Left lung (tissue), 10 donors: ENCODE measurements around the gene LHFPL3. TPM values are rescaled to one million over a fixed set of nuclear protein-coding genes. Genes with fewer than 3 reads are reported as not detected.

ENCODE experiments used
- ATAC-seq: fragments of 200-7000 bp; cut with Tn5 transposase; one replicate; pipeline ENCODE4 v1.9.1; 2020; ENCODE audit warnings: moderate library complexity
- DNase-seq, 4 donors: peaks; one replicate each; pipeline ENCODE4 v3.0.0-alpha.2; 2013 to 2020
- H3K27ac ChIP-seq, 2 donors: fragments of 200-600 bp; sonication (generic) in 1 of 2; one replicate each; pipeline versions ENCODE4 v1.5.0 to v1.8.0; 2020 to 2021
- H3K27me3 ChIP-seq, 2 donors: fragments of 200-600 bp; sonication (generic) in 1 of 2; one replicate each; pipeline versions ENCODE4 v1.5.0 to v1.8.0; 2020 to 2021
- H3K36me3 ChIP-seq, 2 donors: fragments of 200-600 bp; sonication (generic) in 1 of 2; one replicate each; pipeline versions ENCODE4 v1.5.0 to v1.8.0; 2020 to 2021
- H3K4me1 ChIP-seq, 2 donors: fragments of 200-600 bp; one replicate each; pipeline ENCODE4 v1.8.0; 2021
- H3K4me3 ChIP-seq, 2 donors: fragments of 200-600 bp; sonication (generic) in 1 of 2; one replicate each; pipeline versions ENCODE4 v1.5.0 to v1.8.0; 2020 to 2021; ENCODE audit warnings: mild to moderate bottlenecking in 1 of 2
- H3K9me3 ChIP-seq, 2 donors: fragments of 200-600 bp; sonication (generic) in 1 of 2; one replicate each; pipeline versions ENCODE4 v1.5.0 to v1.8.0; 2020 to 2021
- CTCF ChIP-seq, 2 donors: fragments of 200-600 bp; sonication (generic) in 1 of 2; IDR thresholded peaks; one replicate each; pipeline versions ENCODE4 v1.5.0 to v1.8.0; 2021; ENCODE audit warnings: antibody characterized with exemption in 2 of 2
- intact Hi-C, 2 donors: fragments of 100-400 bp; cut with DNase I; formaldehyde crosslinking; loops; one replicate each; pipeline versions ENCODE4 v1.11.2 to v1.14.2; 2022
- polyA plus RNA-seq, 6 donors: library from polyadenylated mRNA; unstranded; fragments of 120-200 nt; gene quantifications; one replicate each; pipeline ENCODE4 v1.2.1, GENCODE V29; 2013; ENCODE audit not compliant: insufficient read length in 6 of 6
- total RNA-seq, 2 donors: library from RNA; stranded (reverse); fragmentation: NEBNext Ultra II Directional; extraction: Animal tissue kit (Norgen Biotek cat#: 25700); gene quantifications; one replicate each; pipeline ENCODE4 v1.2.1, GENCODE V29; 2021
- donor health status: DM: no; HTN: yes; CAD: no.
- donor health status: DM: no; HTN: no; CAD: no.

The LHFPL3 gene
- total and polyA plus RNA-seq, 8 donors, result 1.0 to 3.7 (median 2.5) TPM; not detected in 2

- no peaks in the 10 kb centered on the region for H3K36me3 ChIP-seq
- no peak overlapping the region for H3K27ac ChIP-seq
- H3K27me3 ChIP-seq, result no peaks in the 10 kb centered on the region
- no peak for TF ChIP-seq CTCF (IDR thresholded peaks at IDR 0.05)
- no peak overlapping the region for H3K4me3 ChIP-seq
- peaks cover 0 to 3% of the 10 kb centered on the region in 2 donors for H3K9me3 ChIP-seq
- DNase-seq (no peak), ATAC-seq (no peak)
- no peaks in the 10 kb centered on the region for H3K4me1 ChIP-seq
- intact Hi-C loops, result no loop called here
Observed at GRCh38 chr7:104859754-104860426, 531.5 kb downstream of the LHFPL3 start.

GRCh38 chr7:104861729-104862390, 533.5 kb downstream of the LHFPL3 start:
- intact Hi-C loops, result no loop called here
- ATAC-seq (no peak), DNase-seq (no peak)
- H3K36me3 ChIP-seq, result no peaks in the 10 kb centered on the region
- TF ChIP-seq CTCF (IDR thresholded peaks at IDR 0.05), result no peak
- H3K4me3 ChIP-seq, result no peak overlapping the region
- H3K4me1 ChIP-seq, result no peaks in the 10 kb centered on the region
- H3K27me3 ChIP-seq, result no peaks in the 10 kb centered on the region
- no peak overlapping the region for H3K27ac ChIP-seq
- H3K9me3 ChIP-seq, result peaks cover 0 to 3% of the 10 kb centered on the region in 2 donors

GRCh38 chr7:104862719-104863118, 534.3 kb downstream of the LHFPL3 start:
- DNase-seq, result no peak
- ATAC-seq, result no peak
- no peak overlapping the region for H3K4me3 ChIP-seq
- no peaks in the 10 kb centered on the region for H3K27me3 ChIP-seq
- H3K27ac ChIP-seq, result no peak overlapping the region
- H3K9me3 ChIP-seq, result peaks cover 0 to 3% of the 10 kb centered on the region in 2 donors
- H3K4me1 ChIP-seq, result no peaks in the 10 kb centered on the region
- TF ChIP-seq CTCF (IDR thresholded peaks at IDR 0.05), result no peak
- intact Hi-C loops, result no loop called here
- H3K36me3 ChIP-seq, result no peaks in the 10 kb centered on the region

GRCh38 chr7:104873401-104873800, 545.0 kb downstream of the LHFPL3 start:
- Histone ChIP-seq H3K27me3 (no peaks in the 10 kb centered on the region), H3K4me1 (no peaks in the 10 kb centered on the region), H3K27ac (no peak overlapping the region), H3K9me3 (no peaks in the 10 kb centered on the region), H3K4me3 (no peak overlapping the region), H3K36me3 (no peaks in the 10 kb centered on the region)
- TF ChIP-seq CTCF (IDR thresholded peaks at IDR 0.05), result no peak
- ATAC-seq, result no peak
- intact Hi-C loops, result no loop called here
- no peak for DNase-seq

GRCh38 chr7:104878577-104878976, 550.2 kb downstream of the LHFPL3 start:
- Histone ChIP-seq H3K36me3 (no peaks in the 10 kb centered on the region), H3K4me3 (no peak overlapping the region), H3K9me3 (no peaks in the 10 kb centered on the region), H3K4me1 (peaks cover 0 to 3% of the 10 kb centered on the region in 2 donors), H3K27me3 (no peaks in the 10 kb centered on the region), H3K27ac (no peak overlapping the region)
- DNase-seq (no peak), ATAC-seq (no peak)
- intact Hi-C loops, result no loop called here
- TF ChIP-seq CTCF (IDR thresholded peaks at IDR 0.05), result no peak
